Neural progenitor cell (in vitro differentiated cells): ENCODE results near the gene NSG2. TPM values are rescaled to one million over a fixed set of nuclear protein-coding genes. Genes with fewer than 3 reads are reported as not detected.

Experiments
- DNase-seq: peaks from one replicate; pipeline ENCODE4 v3.0.0-alpha.2; 2016; ENCODE audit warnings: low spot score
- H2AFZ ChIP-seq: fragments of 200-600 bp; sonication (generic); replicated peaks from 2 replicates; pipeline ENCODE4 v1.6.1; 2016; ENCODE audit warnings: antibody characterized with exemption
- H3F3A ChIP-seq: fragments of 200-600 bp; sonication (generic); 2 replicates; pipeline ENCODE4 v1.6.1; 2016; ENCODE audit warnings: antibody characterized with exemption, low read depth
- H3K27ac ChIP-seq: fragments of 200-600 bp; sonication (generic); 2 replicates; pipeline ENCODE4 v1.5.1; 2016; ENCODE audit warnings: mild to moderate bottlenecking
- H3K27me3 ChIP-seq: fragments of 200-600 bp; sonication (generic); 2 replicates; pipeline ENCODE4 v1.6.1; 2016; ENCODE audit warnings: mild to moderate bottlenecking, moderate library complexity
- H3K36me3 ChIP-seq: fragments of 200-600 bp; sonication (generic); 2 replicates; pipeline ENCODE4 v1.5.1; 2016
- H3K4me1 ChIP-seq: fragments of 200-600 bp; sonication (generic); 2 replicates; pipeline ENCODE4 v1.6.1; 2016; ENCODE audit warnings: mixed run types
- H3K4me2 ChIP-seq: fragments of 200-600 bp; sonication (generic); 2 replicates; pipeline ENCODE4 v1.6.1; 2016
- H3K4me3 ChIP-seq: fragments of 200-600 bp; sonication (generic); 2 replicates; pipeline ENCODE4 v1.5.1; 2016
- H3K79me2 ChIP-seq: fragments of 200-600 bp; sonication (generic); 2 replicates; pipeline ENCODE4 v1.6.1; 2016; ENCODE audit warnings: low read depth
- H3K9ac ChIP-seq: fragments of 200-600 bp; sonication (generic); 2 replicates; pipeline ENCODE4 v1.6.1; 2016
- H3K9me3 ChIP-seq: fragments of 200-600 bp; sonication (generic); 2 replicates; pipeline ENCODE4 v1.5.1; 2016; ENCODE audit warnings: low read depth
- H4K20me1 ChIP-seq: fragments of 200-600 bp; sonication (generic); 2 replicates; pipeline ENCODE4 v1.6.1; 2016; ENCODE audit warnings: low read depth
- H3K27ac Mint-ChIP-seq: 3 replicates; pipeline ENCODE4 v1.8.0; 2021; ENCODE audit warnings: mixed read lengths
- H3K27me3 Mint-ChIP-seq: 2 replicates; pipeline ENCODE4 v1.8.0; 2022; ENCODE audit warnings: low read depth, mild to moderate bottlenecking, inconsistent platforms, moderate library complexity, mixed read lengths; ENCODE audit not compliant: insufficient read depth
- H3K36me3 Mint-ChIP-seq: 3 replicates; pipeline ENCODE4 v1.8.0; 2021; ENCODE audit warnings: mixed read lengths
- H3K4me1 Mint-ChIP-seq: 3 replicates; pipeline ENCODE4 v1.8.0; 2021; ENCODE audit warnings: mixed read lengths
- H3K4me3 Mint-ChIP-seq: 3 replicates; pipeline ENCODE4 v1.8.0; 2021; ENCODE audit warnings: mild to moderate bottlenecking, moderate library complexity, mixed read lengths
- H3K9me3 Mint-ChIP-seq: 3 replicates; pipeline ENCODE4 v1.8.0; 2020; ENCODE audit warnings: mixed read lengths
- CTCF ChIP-seq: fragments of 200-600 bp; sonication (generic); IDR thresholded peaks from 2 replicates; pipeline ENCODE4 v1.5.1; 2017; ENCODE audit warnings: antibody characterized with exemption, mild to moderate bottlenecking
- EZH2 ChIP-seq: fragments of 200-600 bp; sonication (generic); IDR thresholded peaks from 2 replicates; pipeline ENCODE4 v1.6.1; 2017; ENCODE audit warnings: antibody characterized with exemption, mild to moderate bottlenecking, moderate library complexity
- EZH2phosphoT487 ChIP-seq: fragments of 200-600 bp; sonication (generic); IDR thresholded peaks from 2 replicates; pipeline ENCODE4 v1.6.1; 2017; ENCODE audit warnings: antibody characterized with exemption
- total RNA-seq: library from RNA; depleted of rRNA; stranded (reverse); fragments of >200 nt; gene quantifications from 2 replicates; pipeline ENCODE4 v1.2.3, GENCODE V29; 2015; ENCODE audit warnings: low replicate concordance

The NSG2 gene
- total RNA-seq, 1 donor from 2014 or later, result 0.11 TPM

DNA sequence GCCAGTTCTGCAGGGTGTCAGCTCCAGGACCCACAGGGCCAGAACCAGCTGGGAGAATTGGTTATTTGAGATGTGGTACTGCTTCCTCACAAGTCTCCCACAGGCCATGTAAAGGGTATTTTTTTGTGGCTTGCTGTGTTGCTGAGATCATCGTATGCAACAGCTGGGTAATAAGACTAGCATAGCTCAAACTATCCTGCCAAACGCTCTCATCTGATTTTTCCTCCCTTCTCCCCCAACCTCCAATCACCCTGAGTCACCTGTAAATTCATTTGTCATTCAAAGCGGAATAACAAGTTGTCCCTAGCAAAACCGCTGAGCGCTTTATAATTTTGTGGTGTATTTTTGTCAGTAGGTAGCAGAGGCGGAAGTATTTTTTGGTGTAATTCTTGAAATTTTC lies 63.2 kb downstream of the NSG2 start:
- Histone ChIP-seq H3K4me3 (no peak overlapping the region), H3K9me3 (no peaks in the 10 kb centered on the region), H3K27me3 (no peaks in the 10 kb centered on the region), H3K36me3 (no peaks in the 10 kb centered on the region), H3F3A (no peaks in the 10 kb centered on the region), H4K20me1 (no peaks in the 10 kb centered on the region), H2AFZ (no peak overlapping the region), H3K9ac (no peak overlapping the region), H3K4me1 (peaks cover 9% of the 10 kb centered on the region), H3K4me2 (no peak overlapping the region), H3K79me2 (no peaks in the 10 kb centered on the region), H3K27ac (no peak overlapping the region)
- Mint-ChIP-seq H3K36me3 (no peaks in the 10 kb centered on the region), H3K9me3 (no peaks in the 10 kb centered on the region), H3K4me1 (peaks cover 19% of the 10 kb centered on the region), H3K27me3 (peaks cover 5% of the 10 kb centered on the region), H3K27ac (no peak overlapping the region), H3K4me3 (no peak overlapping the region)
- TF ChIP-seq EZH2phosphoT487 (no peak), CTCF (no peak), EZH2 (no peak)
- DNase-seq, result no peak

DNA sequence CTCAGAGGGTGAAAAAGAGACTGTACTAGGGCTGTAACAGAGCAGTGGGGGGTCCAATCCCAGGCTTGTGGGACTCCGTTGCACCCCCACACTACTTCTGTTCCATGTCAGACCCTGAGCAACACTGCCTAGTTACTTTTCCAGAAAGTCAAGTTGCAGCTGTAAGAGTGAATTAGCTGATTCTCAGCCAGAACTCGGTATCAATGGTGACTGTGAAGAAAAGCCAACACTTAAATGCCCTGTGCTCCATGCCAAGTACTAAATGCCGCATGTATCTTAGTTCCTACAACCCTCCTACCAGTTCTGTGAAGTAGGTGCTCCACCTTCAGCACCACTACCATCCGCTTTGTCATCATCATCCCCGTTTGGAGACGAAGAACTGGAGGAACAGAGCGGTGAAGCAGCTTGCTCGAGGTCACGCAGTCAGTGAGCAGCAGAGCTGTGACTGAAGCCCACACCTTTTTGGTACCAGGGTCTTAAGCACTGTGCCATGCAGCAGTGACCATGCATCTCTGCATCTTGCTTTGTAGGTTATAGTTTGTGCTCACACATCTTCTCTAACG lies 64.3 kb downstream of the NSG2 start:
- H3F3A ChIP-seq, result no peaks in the 10 kb centered on the region
- no peak overlapping the region for H3K27ac Mint-ChIP-seq
- peaks cover 5% of the 10 kb centered on the region for H3K27me3 Mint-ChIP-seq
- no peak overlapping the region for H3K4me2 ChIP-seq
- H3K79me2 ChIP-seq, result no peaks in the 10 kb centered on the region
- H3K9me3 Mint-ChIP-seq, result no peaks in the 10 kb centered on the region
- no peak for DNase-seq
- H3K4me3 ChIP-seq, result no peak overlapping the region
- no peaks in the 10 kb centered on the region for H3K36me3 Mint-ChIP-seq
- no peak overlapping the region for H3K9ac ChIP-seq
- no peak overlapping the region for H3K27ac ChIP-seq
- TF ChIP-seq EZH2 (no peak), EZH2phosphoT487 (no peak), CTCF (no peak)
- H3K36me3 ChIP-seq, result no peaks in the 10 kb centered on the region
- H3K27me3 ChIP-seq, result no peaks in the 10 kb centered on the region
- H3K4me3 Mint-ChIP-seq, result no peak overlapping the region
- H3K4me1 ChIP-seq, result peaks cover 9% of the 10 kb centered on the region
- no peak overlapping the region for H2AFZ ChIP-seq
- H3K4me1 Mint-ChIP-seq, result peaks cover 19% of the 10 kb centered on the region
- H4K20me1 ChIP-seq, result no peaks in the 10 kb centered on the region
- H3K9me3 ChIP-seq, result no peaks in the 10 kb centered on the region

DNA sequence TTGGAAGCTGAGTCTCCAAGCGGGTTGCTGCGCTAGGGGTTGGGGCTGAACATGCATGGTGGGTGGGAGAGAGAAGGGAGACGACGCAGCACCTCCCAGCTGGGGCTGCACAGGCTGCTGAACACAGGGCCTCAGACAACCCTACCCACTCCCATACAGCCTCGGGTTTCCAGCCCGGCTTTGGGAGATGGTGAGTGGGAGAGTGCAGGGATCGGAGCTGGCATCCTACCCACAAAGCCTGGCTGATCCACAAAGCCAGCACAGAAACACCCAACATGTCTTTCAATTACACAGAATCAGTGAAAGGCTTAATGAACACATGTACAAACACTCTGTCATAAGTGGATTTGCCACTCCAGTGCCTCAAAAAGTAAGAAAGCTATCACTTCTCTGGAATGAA lies 64.8 kb downstream of the NSG2 start:
- TF ChIP-seq CTCF, result no peak
- TF ChIP-seq EZH2, result no peak
- TF ChIP-seq EZH2phosphoT487, result no peak
- no peak overlapping the region for H3K27ac Mint-ChIP-seq
- no peak overlapping the region for H2AFZ ChIP-seq

More for the DNA sequence above, 64.8 kb downstream of the NSG2 start:
- Histone ChIP-seq H3F3A (no peaks in the 10 kb centered on the region), H3K27ac (no peak overlapping the region), H3K9me3 (no peaks in the 10 kb centered on the region), H3K36me3 (no peaks in the 10 kb centered on the region), H3K4me1 (peaks cover 9% of the 10 kb centered on the region), H3K4me3 (no peak overlapping the region), H3K9ac (no peak overlapping the region), H4K20me1 (no peaks in the 10 kb centered on the region), H3K27me3 (no peaks in the 10 kb centered on the region), H3K4me2 (no peak overlapping the region), H3K79me2 (no peaks in the 10 kb centered on the region)
- peaks cover 19% of the 10 kb centered on the region for H3K4me1 Mint-ChIP-seq
- H3K9me3 Mint-ChIP-seq, result no peaks in the 10 kb centered on the region
- H3K36me3 Mint-ChIP-seq, result no peaks in the 10 kb centered on the region
- no peak for DNase-seq
- H3K4me3 Mint-ChIP-seq, result no peak overlapping the region
- H3K27me3 Mint-ChIP-seq, result peaks cover 5% of the 10 kb centered on the region
